Muscle layer of duodenum (tissue), 2 donors: ENCODE results near the gene MEIS2.

ENCODE experiments used
- H3K27ac ChIP-seq: one replicate; pipeline ENCODE4 v1.7.0; 2013; ENCODE audit warnings: mild to moderate bottlenecking, low read length
- H3K27me3 ChIP-seq: one replicate; pipeline ENCODE4 v1.7.0; 2013; ENCODE audit warnings: low read depth, mild to moderate bottlenecking, control low read depth, low read length
- H3K36me3 ChIP-seq, 2 donors: one replicate each; pipeline ENCODE4 v1.7.0; 2013; ENCODE audit warnings: low read length in 2 of 2, control low read depth in 1 of 2, mild to moderate bottlenecking in 1 of 2; ENCODE audit not compliant: insufficient read depth in 2 of 2, control insufficient read depth in 1 of 2
- H3K4me1 ChIP-seq, 2 donors: one replicate each; pipeline ENCODE4 v1.7.0; 2013; ENCODE audit warnings: low read length in 2 of 2, mild to moderate bottlenecking in 2 of 2, control low read depth in 1 of 2, moderate library complexity in 1 of 2; ENCODE audit not compliant: insufficient read depth in 2 of 2, control insufficient read depth in 1 of 2
- H3K4me3 ChIP-seq, 2 donors: one replicate each; pipeline ENCODE4 v1.7.0; 2013; ENCODE audit warnings: low read length in 2 of 2, low read depth in 1 of 2, mild to moderate bottlenecking in 1 of 2
- H3K9me3 ChIP-seq, 2 donors: one replicate each; pipeline ENCODE4 v1.7.0; 2013; ENCODE audit warnings: low read length in 2 of 2, control low read depth in 1 of 2, mild to moderate bottlenecking in 1 of 2; ENCODE audit not compliant: control insufficient read depth in 1 of 2
- donor health status: healthy.

MEIS2 gene

DNA sequence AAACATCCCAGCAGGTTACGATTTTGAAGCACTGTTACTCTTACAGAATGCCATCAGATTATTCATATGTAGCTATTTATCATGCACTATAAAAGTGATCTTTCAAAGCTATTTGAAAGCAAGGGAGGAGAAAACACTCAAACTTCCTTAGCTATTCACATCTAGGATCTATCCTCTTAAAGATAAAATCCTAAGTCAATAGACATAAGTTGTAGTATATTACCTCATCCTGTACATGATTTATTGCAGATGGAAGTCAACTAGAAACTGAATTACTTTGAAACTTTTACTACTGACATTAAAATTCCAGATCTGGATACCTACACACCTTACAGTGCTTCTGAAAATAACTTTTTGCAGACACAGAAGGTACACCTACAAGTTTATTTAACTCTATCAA is 197.2 kb downstream of the MEIS2 start:
- Histone ChIP-seq H3K4me3 (no peak overlapping the region), H3K27me3 (no peaks in the 10 kb centered on the region), H3K9me3 (no peaks in the 10 kb centered on the region), H3K36me3 (no peaks in the 10 kb centered on the region), H3K4me1 (peaks cover 7 to 26% of the 10 kb centered on the region in 2 donors), H3K27ac (no peak overlapping the region)

- no peaks in the 10 kb centered on the region for H3K36me3 ChIP-seq
- no peak overlapping the region for H3K27ac ChIP-seq
- H3K27me3 ChIP-seq: no peaks in the 10 kb centered on the region
- no peak overlapping the region for H3K4me3 ChIP-seq
- peaks cover 7 to 39% of the 10 kb centered on the region in 2 donors for H3K4me1 ChIP-seq
- H3K9me3 ChIP-seq: no peaks in the 10 kb centered on the region
Measured at GRCh38 chr15:36901012-36901411, 199.3 kb downstream of the MEIS2 start.

DNA sequence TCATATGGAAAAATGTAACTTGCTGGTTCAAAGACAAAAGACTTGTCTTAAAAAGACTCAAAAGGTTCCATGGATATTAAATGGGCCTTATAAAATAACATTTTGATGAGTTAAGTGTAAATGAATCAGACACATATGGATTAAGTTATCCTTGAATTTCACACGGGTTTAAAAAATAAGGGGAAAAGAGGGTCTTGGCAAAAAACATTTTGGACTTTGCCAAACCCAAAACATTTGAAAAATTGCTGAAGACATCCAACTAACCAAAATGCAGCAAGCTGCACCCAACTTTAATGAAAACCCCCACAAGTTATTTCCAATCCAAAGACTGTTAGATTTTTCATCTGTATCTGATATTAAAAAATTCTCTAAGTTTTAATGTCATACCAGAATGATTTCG is 200.7 kb downstream of the MEIS2 start:
- H3K36me3 ChIP-seq: peaks cover 5% of the 10 kb centered on the region in 2 donors
- no peak overlapping the region for H3K27ac ChIP-seq
- no peak overlapping the region for H3K4me3 ChIP-seq
- no peaks in the 10 kb centered on the region for H3K27me3 ChIP-seq
- H3K9me3 ChIP-seq: no peaks in the 10 kb centered on the region
- H3K4me1 ChIP-seq: peaks cover 7 to 34% of the 10 kb centered on the region in 2 donors

DNA sequence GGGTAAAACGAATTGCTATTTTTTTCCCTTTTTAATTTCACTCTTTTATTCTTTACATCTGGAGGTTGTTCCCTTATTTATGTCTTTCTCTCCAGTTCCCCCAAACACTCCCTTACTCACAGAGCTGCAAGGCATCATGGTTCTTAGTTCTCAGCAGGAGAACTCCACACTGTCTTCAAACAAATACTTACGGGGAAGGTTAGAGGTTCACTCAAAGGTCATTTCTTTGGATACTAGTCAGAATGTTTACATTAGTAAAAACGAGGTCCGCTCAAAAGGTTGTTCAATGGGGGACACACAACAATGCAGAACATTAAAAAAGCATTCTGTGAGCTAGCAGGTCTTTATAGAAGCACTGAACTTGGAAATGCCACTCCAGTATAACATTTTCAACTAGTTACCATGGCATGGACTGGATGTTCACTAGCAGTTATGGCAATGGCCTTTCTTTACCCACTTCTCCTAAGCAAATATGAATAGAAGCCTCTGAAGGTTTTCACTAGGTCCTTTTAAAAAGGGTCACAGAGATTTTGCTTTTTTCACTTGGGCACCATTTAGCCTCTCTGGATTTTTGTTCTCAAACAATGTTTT is 201.7 kb downstream of the MEIS2 start:
- Histone ChIP-seq H3K9me3 (no peaks in the 10 kb centered on the region), H3K36me3 (peaks cover 5 to 6% of the 10 kb centered on the region in 2 donors), H3K4me3 (no peak overlapping the region), H3K27ac (no peak overlapping the region), H3K27me3 (no peaks in the 10 kb centered on the region), H3K4me1 (peaks cover 5 to 23% of the 10 kb centered on the region in 2 donors)

DNA sequence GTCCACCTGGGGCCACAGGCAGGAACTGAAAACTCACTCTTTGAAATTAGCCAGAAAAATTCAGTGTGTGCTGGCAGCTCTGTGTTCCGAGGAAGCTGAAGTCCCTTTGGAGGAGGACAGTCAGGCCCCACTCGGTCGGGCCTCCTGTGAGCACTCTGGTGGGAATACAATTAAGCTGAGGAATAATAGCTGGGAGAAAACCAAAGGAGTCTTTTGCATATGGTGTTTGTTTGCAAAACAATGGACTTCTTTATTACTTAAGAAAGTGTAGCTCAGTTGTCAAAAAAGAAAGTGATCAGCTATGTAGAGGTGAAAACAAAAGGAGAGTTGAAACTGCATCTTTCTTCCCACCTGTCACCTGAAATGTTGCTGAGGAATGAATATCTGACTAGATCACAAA is 202.5 kb downstream of the MEIS2 start:
- no peak overlapping the region for H3K4me3 ChIP-seq
- no peaks in the 10 kb centered on the region for H3K9me3 ChIP-seq
- H3K27me3 ChIP-seq: no peaks in the 10 kb centered on the region
- no peak overlapping the region for H3K27ac ChIP-seq
- peaks cover 0 to 20% of the 10 kb centered on the region in 2 donors for H3K4me1 ChIP-seq
- H3K36me3 ChIP-seq: peaks cover 5 to 6% of the 10 kb centered on the region in 2 donors

- Histone ChIP-seq H3K27me3 (no peaks in the 10 kb centered on the region), H3K36me3 (peaks cover 6 to 9% of the 10 kb centered on the region in 2 donors), H3K4me1 (peaks cover 0 to 20% of the 10 kb centered on the region in 2 donors), H3K27ac (peak overlapping the region; percentile 10), H3K9me3 (no peaks in the 10 kb centered on the region), H3K4me3 (no peak overlapping the region)
Measured at GRCh38 chr15:36896949-36897348, 203.4 kb downstream of the MEIS2 start.

GRCh38 chr15:36894075-36894474 is 206.3 kb downstream of the MEIS2 start:
- H3K9me3 ChIP-seq: no peaks in the 10 kb centered on the region
- H3K36me3 ChIP-seq: peaks cover 6 to 15% of the 10 kb centered on the region in 2 donors
- peaks cover 0 to 16% of the 10 kb centered on the region in 2 donors for H3K4me1 ChIP-seq
- no peak overlapping the region for H3K4me3 ChIP-seq
- no peak overlapping the region for H3K27ac ChIP-seq
- no peaks in the 10 kb centered on the region for H3K27me3 ChIP-seq

DNA sequence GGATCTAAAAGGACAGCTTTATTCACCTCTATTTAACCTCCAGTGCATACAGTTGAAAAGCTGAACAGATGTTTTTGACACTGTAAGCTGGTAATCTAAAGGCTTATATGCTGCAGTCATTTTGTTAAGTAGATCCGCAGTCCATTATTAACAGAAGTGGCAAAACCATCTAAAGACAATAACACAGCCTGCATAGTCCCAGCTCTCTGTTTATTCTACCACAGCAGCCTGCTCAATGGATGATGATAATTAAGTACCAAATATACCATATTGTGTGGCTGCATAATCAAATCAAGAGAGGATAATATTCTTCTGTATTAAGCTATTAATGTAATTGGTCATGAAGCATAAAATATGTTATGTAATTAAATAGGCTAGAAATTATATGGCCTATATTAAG is 207.1 kb downstream of the MEIS2 start:
- peaks cover 0 to 14% of the 10 kb centered on the region in 2 donors for H3K4me1 ChIP-seq
- peaks cover 6 to 15% of the 10 kb centered on the region in 2 donors for H3K36me3 ChIP-seq
- H3K9me3 ChIP-seq: no peaks in the 10 kb centered on the region
- H3K4me3 ChIP-seq: no peak overlapping the region
- H3K27ac ChIP-seq: no peak overlapping the region
- no peaks in the 10 kb centered on the region for H3K27me3 ChIP-seq

- Histone ChIP-seq H3K4me3 (peak overlapping the region; percentile 62), H3K27me3 (peaks cover 4% of the 10 kb centered on the region), H3K27ac (peak overlapping the region; percentile 45), H3K36me3 (peaks cover 0 to 10% of the 10 kb centered on the region in 2 donors), H3K9me3 (no peaks in the 10 kb centered on the region), H3K4me1 (peaks cover 2 to 4% of the 10 kb centered on the region in 2 donors)
Measured at GRCh38 chr15:36888011-36888992, 212.0 kb downstream of the MEIS2 start.

DNA sequence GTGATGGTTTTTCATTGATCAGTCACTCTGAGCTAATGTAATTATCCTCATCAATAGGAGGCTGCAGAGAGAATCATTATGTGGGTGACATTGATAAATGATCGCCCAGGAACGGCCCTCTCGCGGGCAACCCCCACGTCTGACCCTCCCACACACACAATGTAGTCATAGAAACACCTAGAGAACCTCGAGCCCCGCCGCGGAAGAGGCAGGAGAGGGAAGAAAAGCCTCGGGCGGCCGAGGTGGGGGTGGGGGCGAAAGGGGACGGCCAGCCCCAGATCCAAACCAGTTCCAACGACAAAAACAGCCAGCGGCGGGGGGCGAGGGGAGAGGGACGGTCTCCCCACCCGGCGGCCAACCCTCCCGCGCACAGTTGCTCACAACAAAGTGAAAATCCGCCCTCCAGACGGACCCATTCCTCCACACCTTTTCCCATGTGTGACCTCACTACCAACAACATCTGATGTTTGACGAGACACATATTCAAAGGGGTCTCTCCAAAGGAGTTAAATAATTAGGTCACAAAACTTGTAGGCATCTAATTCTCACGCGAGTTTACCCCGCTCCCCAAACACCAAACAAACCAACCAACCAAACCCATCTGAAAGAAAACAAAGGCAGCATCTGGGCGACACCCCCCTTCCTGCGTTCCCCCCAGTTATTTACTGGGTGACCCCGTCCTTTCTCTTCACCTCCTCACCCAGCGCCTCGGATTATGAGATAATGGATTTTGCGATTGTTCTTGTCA is 213.0 kb downstream of the MEIS2 start:
- Histone ChIP-seq H3K9me3 (no peaks in the 10 kb centered on the region), H3K4me3 (peak overlapping the region; percentile 62), H3K36me3 (peaks cover 0 to 10% of the 10 kb centered on the region in 2 donors), H3K4me1 (peaks cover 3 to 4% of the 10 kb centered on the region in 2 donors), H3K27ac (peak overlapping the region; percentile 45), H3K27me3 (peaks cover 11% of the 10 kb centered on the region)

- Histone ChIP-seq H3K4me1 (peaks cover 3 to 4% of the 10 kb centered on the region in 2 donors), H3K4me3 (peak overlapping the region in 1 of 2 donors; percentile 62), H3K36me3 (peaks cover 0 to 4% of the 10 kb centered on the region in 2 donors), H3K27me3 (peaks cover 13% of the 10 kb centered on the region), H3K27ac (no peak overlapping the region), H3K9me3 (no peaks in the 10 kb centered on the region)
Measured at GRCh38 chr15:36886701-36887100, 213.6 kb downstream of the MEIS2 start.
